ENCODE data around the gene INPP5F.

DNA sequence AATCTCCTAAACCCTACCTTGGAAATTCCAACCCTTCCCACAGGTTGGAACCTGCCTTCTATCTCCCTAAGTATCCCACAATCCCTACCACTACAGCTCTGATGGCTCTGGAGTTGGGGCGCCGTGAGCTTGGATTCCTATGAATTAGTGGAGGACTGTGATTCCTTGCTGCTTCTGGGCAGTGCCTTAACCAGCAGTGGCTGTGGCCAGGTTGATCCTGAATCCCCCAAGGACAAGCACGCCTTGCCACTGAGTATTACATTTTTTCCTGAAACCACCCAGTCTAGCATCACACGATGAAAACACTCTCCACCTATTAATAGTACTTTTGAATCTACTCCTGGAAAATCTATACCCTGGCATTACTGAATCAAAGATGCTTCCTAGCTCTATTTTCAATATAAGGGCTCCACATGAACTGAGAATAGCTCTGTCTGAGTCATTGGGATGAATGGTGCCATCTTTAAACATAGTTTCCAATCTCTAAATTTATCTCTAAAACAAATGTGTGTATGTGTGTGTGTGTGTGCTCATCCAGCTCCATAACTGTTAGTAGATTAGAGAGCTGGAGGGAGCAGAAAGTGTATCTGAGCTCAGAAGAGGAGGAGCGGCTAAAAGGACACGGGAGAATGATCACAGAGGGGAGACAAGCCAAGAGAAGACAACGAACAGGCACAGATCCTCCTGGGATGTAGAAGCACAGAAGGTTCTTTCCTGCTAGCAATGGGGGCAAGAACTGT is 11.9 kb upstream of the INPP5F start:
- TF ChIP-seq POLR2A (IDR thresholded peaks at IDR 0.05; ENCODE audit: low read depth, low read length) (no peak), POLR2AphosphoS5 (IDR thresholded peaks at IDR 0.05; ENCODE audit: low read depth, low read length) (no peak)

Measured in GM12892 (cell line).